ENCODE data around the gene CPNE5. TPM values are rescaled to one million over a fixed set of nuclear protein-coding genes. Genes with fewer than 3 reads are reported as not detected.

CPNE5 gene
- 0.16 and 0.24 TPM in 2 replicates for total RNA-seq
- long read RNA-seq = 0 reads

GRCh38 chr6:36838896-36839748 lies at the start of gene CPNE5:
CPNE5 (minus strand) TSS chr6:36839444; CDS start chr6:36839377, 67 bp downstream.
- peak within 1 kb of the TSS; percentile 62 for H3K4me3 Mint-ChIP-seq (ENCODE audit: low read depth)
- H3K4me1 Mint-ChIP-seq (ENCODE audit: low read depth) = peaks cover 7% of the 10 kb centered on the region
- no peak for DNase-seq (ENCODE audit: low spot score, unreplicated experiment)
- no peak within 1 kb of the TSS for H3K27ac Mint-ChIP-seq
- H3K36me3 Mint-ChIP-seq (ENCODE audit: insufficient read depth) = no peaks in the 10 kb centered on the region
- peaks cover 82% of the 10 kb centered on the region for H3K27me3 Mint-ChIP-seq
- no peaks in the 10 kb centered on the region for H3K9me3 Mint-ChIP-seq (ENCODE audit: low read depth)
- no peak for TF ChIP-seq CTCF (IDR thresholded peaks at IDR 0.05; ENCODE audit: unreplicated experiment)

- Mint-ChIP-seq H3K9me3 (ENCODE audit: low read depth) (no peaks in the 10 kb centered on the region), H3K36me3 (ENCODE audit: insufficient read depth) (no peaks in the 10 kb centered on the region), H3K4me3 (ENCODE audit: low read depth) (no peak overlapping the region), H3K27me3 (no peaks in the 10 kb centered on the region), H3K4me1 (ENCODE audit: low read depth) (peaks cover 12% of the 10 kb centered on the region), H3K27ac (no peak overlapping the region)
- no peak for DNase-seq (ENCODE audit: low spot score, unreplicated experiment)
- TF ChIP-seq CTCF (IDR thresholded peaks at IDR 0.05; ENCODE audit: unreplicated experiment) = no peak
Observed at GRCh38 chr6:36888115-36888643, 48.9 kb upstream of the CPNE5 start.

- no peaks in the 10 kb centered on the region for H3K36me3 Mint-ChIP-seq (ENCODE audit: insufficient read depth)
- no peak for TF ChIP-seq CTCF (IDR thresholded peaks at IDR 0.05; ENCODE audit: unreplicated experiment)
- H3K4me3 Mint-ChIP-seq (ENCODE audit: low read depth) = peak overlapping the region; percentile 90
- no peak for DNase-seq (ENCODE audit: low spot score, unreplicated experiment)
- H3K27me3 Mint-ChIP-seq = no peaks in the 10 kb centered on the region
- H3K27ac Mint-ChIP-seq = no peak overlapping the region
- peaks cover 12% of the 10 kb centered on the region for H3K4me1 Mint-ChIP-seq (ENCODE audit: low read depth)
- H3K9me3 Mint-ChIP-seq (ENCODE audit: low read depth) = no peaks in the 10 kb centered on the region
Observed at GRCh38 chr6:36886950-36887618, 47.8 kb upstream of the CPNE5 start.

- peak within 1 kb of the TSS; percentile 96 for H3K27ac Mint-ChIP-seq
- H3K9me3 Mint-ChIP-seq (ENCODE audit: low read depth) = no peaks in the 10 kb centered on the region
- peak; percentile 87 for DNase-seq (ENCODE audit: low spot score, unreplicated experiment)
- no peaks in the 10 kb centered on the region for H3K36me3 Mint-ChIP-seq (ENCODE audit: insufficient read depth)
- TF ChIP-seq CTCF (IDR thresholded peaks at IDR 0.05; ENCODE audit: unreplicated experiment) = peak; percentile 84
- peaks cover 12% of the 10 kb centered on the region for H3K4me1 Mint-ChIP-seq (ENCODE audit: low read depth)
- H3K27me3 Mint-ChIP-seq = no peaks in the 10 kb centered on the region
- peak within 1 kb of the TSS; percentile 90 for H3K4me3 Mint-ChIP-seq (ENCODE audit: low read depth)
Observed at GRCh38 chr6:36885461-36886401, 46.5 kb upstream of the CPNE5 start, which contains the start of gene C6orf89. C6orf89 (plus strand) TSS chr6:36885952; CDS start chr6:36899445, 13,493 bp downstream.
